ENCODE data around the gene ESAM.

Gene ESAM

DNA sequence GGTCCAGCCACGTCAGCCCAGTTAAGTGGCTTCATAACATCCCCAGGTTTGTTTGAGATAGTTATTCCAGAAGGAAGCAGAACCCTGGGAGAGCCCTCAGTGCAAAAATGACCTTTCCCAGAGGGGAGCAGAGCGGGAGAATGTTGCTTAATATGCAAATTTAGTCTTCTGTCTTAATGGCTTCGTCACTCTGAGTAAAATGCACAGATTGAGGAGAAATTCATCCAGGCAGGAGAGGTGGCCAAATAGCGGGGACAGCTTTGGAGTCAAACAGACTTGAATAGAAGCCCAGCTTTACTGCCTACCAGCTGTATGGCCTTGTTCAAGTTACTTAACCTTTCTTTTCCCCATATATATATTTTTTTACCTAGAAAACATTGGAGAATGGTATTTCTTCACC lies 34.6 kb downstream of the ESAM start:
- no peak for DNase-seq

DNA sequence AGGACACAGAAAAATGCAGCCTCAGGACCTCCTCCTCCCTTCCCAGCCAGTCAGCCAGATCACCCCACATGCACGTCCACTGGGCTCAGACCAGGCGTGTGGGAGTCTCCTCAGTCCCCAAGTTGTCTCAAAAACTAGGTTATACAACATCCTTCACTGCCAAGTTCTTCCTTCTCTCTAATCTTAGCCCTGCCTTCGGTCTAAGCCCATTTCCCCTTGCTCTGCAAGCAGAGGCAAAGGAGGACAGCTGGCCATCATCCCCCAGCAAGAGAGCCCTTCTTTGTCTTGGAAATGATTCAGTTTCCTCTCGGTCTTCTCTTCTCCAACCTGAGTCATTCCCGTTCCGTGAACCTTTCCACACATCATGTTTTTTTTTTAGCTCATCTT lies 36.4 kb downstream of the ESAM start:
- DNase-seq: no peak

DNA sequence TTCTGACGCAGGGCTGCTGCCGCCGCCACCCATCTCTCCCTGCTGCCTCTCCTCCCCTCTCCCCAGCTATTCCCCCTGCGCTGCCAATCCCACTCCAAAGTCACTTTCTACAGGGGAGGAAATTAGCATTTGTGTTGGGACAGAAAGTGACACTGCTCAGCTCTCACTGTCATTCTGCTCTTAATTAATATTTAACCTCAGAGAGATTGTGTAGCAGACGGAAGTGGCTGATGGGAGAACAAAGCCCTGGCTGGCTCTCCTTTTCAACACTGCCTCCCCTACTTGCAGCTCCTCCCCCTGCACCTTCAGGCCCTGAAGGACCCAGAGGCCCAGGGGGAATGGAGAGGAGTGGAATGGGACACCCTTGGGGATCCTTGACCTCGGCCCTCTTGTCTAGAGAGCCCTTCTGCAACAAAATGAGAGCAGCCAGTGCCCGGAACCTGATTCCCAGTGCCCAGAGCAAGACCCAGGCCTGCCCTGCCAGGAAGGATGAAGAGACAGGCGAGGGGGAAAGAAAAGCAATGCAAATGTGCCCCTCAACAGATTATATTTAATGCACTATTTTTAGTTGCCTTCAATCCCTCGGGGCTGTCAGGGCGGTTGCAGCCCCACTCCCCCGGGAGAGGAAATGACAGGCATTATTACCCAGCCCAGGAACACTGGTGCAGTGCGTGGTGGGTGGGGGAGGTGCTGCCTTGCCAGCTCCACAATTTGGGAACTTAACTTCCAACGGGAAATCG lies 36.9 kb downstream of the ESAM start:
- DNase-seq: no peak

DNA sequence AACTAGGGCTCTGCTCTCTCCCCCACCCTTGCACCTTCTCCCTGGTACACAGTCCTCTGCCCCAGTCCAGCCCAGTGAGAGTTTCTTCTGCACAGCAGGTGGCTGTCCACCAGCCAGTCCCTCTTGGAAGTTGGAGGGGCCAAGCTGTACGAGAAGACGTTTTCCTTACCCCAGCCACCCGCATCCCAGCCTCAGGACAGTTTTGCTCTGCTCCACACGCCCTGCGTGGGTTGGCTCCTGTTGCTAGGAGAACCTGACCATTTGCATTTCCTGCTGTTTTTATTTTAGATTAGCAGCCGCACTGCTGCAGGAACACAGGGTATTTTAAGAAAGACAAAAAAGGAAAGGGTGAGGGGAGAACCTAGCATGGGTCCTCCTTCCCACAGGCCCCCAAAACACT lies 39.9 kb downstream of the ESAM start:
- DNase-seq: no peak

DNA sequence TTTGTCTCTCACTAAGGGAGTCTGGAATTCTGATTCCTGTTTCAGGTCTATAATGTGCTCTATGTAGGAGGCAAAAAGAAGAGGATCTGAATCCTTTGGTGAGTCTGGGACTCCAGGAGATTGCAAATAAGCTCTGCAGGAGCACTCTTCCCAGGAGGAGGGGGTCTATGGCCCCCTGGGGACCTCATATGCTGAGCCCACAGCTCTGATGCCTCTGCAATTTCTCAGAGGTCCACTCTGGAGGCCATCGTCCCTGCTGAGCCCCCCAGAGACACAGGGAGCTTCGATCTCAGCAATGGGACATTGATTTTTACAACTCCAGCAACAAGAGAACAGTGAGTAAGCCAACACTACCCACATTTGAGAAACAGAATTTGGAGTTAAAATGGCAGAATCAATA lies 42.6 kb downstream of the ESAM start:
- DNase-seq: no peak

DNA sequence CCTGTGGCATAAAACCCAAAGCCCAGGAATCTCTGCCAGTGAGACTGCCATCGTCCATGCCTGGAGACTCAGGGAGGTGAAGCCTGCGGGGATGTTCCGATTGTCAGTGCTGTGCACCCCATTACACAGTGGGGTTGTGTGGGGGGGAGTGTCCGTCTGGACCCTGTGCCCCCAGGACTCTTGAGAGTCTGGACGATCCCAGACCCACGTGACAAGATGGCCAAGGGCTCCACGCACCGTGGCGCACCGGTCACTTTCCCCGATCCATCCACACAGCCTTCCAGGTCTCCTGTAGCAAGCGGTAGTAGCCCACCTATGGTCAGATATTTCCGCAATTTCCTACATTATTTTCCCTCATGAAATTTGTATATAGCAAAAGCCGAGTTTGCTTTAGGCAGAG lies 43.3 kb downstream of the ESAM start:
- DNase-seq: no peak

DNA sequence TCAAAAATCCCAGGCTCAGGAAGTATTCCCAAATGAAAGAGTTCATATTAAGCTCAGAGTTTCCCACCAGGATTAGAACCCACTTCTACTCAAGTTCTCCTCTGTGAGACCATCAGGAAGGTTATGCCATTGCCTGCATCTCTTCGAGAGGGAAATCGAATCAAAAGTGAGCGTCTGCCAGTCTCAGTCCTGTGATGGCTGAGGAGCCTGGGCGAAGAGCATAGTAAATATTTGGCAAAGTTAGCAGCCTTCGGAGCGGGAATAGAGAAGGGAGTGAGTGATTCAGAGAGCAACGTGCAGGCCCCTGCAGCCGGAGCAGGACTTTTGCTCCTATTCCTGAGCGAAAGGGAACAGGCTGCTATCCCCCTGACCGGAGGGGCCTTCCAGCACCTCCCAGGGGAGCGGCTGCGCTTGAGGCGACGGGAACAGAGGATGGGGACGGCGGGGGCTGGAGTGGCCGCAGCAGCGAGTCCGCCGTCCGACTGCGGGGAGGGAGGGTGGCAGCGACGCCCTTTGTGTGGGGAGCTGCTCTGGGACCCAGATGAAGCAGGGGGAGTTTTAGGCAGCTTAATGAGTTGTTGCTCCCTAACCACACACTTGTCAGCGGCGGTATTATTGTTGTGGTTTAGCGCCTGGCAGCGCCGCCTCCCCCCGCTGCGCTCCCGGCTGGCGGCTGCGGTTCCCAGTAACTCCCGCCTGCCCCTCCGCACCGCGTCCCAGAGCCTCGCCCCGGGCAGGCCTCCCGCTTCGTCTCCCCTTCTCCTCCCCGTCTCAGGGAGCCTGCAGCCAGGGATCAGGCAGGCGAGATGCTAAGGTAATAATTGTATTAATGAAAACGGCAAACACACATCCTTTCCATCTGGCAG lies 44.1 kb downstream of the ESAM start:
- no peak for DNase-seq

DNA sequence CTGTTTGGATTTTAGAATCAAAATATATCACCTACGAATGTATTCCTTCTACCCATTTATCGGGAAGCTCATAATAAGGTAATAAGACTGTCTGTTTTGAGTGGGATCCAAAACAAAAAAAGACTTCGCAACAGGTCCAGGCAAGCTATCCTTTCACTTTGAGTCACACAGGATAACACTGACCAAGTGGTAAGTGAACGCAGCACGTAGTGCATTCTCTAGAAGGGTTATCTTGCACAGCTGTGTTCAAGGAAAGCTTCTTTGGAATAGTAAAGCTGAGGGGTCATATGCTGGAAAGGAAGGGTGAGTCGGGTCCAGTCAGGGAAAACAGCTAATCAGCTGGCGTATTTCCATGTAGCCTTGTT lies 44.7 kb downstream of the ESAM start:
- no peak for DNase-seq

DNA sequence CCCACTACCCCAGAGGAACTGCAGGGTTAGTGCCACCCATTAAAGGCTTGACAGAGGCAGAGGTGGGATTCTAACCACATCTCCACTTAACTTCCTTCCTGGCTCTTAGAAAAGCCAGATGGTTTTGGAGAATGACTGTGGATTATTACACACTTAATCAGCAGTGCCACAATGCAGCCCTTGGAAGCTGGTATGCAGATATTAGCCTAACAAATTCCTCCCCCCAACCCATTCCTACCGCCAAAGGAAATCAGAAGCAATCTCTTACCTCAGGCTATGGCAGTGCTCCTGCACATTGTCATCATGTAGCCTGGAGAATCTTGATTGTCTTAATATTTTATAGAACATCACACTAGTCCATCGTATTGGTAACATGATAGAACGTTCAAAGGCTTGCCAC lies 45.5 kb downstream of the ESAM start:
- no peak for DNase-seq

DNA sequence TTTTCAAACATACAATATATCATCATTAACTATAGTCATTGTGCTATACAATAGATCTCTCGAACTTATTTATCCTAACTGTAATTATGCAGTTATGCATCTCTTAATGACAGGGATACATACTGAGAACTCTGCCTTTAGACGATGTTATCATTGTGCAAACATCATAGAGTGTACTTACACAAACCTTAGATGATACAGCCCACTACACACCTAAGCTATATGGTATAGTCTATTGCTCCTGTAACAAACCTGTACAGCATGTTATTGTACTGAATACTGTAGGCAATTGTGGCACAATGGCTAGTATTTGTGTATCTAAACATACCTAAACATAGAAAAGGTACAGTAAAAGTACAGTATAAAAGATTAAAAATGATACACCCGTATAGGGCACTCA lies 49.7 kb downstream of the ESAM start:
- no peak for DNase-seq

DNA sequence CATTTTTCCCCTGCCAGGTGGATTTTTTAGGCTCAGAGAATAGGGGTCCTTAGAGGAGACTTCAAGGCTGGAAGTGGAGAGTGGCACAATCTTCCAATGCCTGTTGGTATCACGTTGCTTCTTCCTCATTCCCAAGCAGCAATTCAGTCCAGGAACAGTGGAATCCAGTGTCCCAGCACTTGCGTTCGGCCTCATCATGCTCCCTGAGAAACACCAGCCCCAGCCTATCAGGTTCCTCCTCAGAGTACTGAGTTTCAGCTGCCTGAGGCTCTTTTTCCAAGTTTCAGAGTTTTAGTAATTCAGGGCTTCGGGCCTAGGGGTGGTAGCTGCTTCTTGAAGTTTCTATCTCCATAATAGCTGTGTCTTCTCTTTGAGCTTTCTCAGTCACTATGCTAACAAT lies 54.3 kb downstream of the ESAM start:
- no peak for DNase-seq

Measured in NCI-H1048 (cell line).